NT2/D1 (cell line): ENCODE data around the gene SUGP2.

Experiments used
- SUZ12 ChIP-seq: IDR thresholded peaks from 2 replicates; pipeline ENCODE4 v1.6.1; 2011; ENCODE audit not compliant: insufficient read length, insufficient read depth; ENCODE audit errors: extremely low read depth
- ZNF274 ChIP-seq: IDR thresholded peaks from 2 replicates; pipeline ENCODE4 v1.6.1; 2011; ENCODE audit warnings: mild to moderate bottlenecking, low read depth, low read length

- TF ChIP-seq SUZ12 (no peak), ZNF274 (no peak)
Measured at GRCh38 chr19:19079571-19079970, 46.3 kb upstream of the SUGP2 start.
